WTC11 (cell line): Measurements from ENCODE around the gene AIP. TPM values are rescaled to one million over a fixed set of nuclear protein-coding genes. Genes with fewer than 3 reads are reported as not detected.

Experiments
- ATAC-seq: fragments of 200-7000 bp; cut with Tn5 transposase; 2 replicates; pipeline ENCODE4 v1.10.0; 2021; ENCODE audit warnings: mild to moderate bottlenecking, moderate library complexity
- CTCF ChIA-PET: fragments of 300-600 bp; sonication (Branson Sonifier 250); formaldehyde crosslinking; loops from one replicate; lab custom pipeline; 2021; ENCODE audit warnings: antibody characterized with exemption; lab: Charles Lee
- POLR2A ChIA-PET: fragments of 350-600 bp; sonication (Branson Sonifier 250); formaldehyde crosslinking; loops from one replicate; lab custom pipeline; 2021; ENCODE audit warnings: antibody characterized with exemption; lab: Charles Lee
- DNase-seq: peaks from one replicate; pipeline ENCODE4 v3.0.0; 2021; ENCODE audit warnings: low spot score
- H3K27ac Mint-ChIP-seq: 2 replicates; pipeline ENCODE4 v1.8.0; 2021; ENCODE audit warnings: mixed read lengths
- H3K27me3 Mint-ChIP-seq: 2 replicates; pipeline ENCODE4 v1.8.0; 2021; ENCODE audit warnings: low read depth, mild to moderate bottlenecking, moderate library complexity, mixed read lengths
- H3K36me3 Mint-ChIP-seq: 2 replicates; pipeline ENCODE4 v1.8.0; 2021; ENCODE audit warnings: mixed read lengths
- H3K4me1 Mint-ChIP-seq: 2 replicates; pipeline ENCODE4 v1.8.0; 2022; ENCODE audit warnings: mixed read lengths
- H3K4me3 Mint-ChIP-seq: 2 replicates; pipeline ENCODE4 v1.8.0; 2021; ENCODE audit warnings: mild to moderate bottlenecking, moderate library complexity, mixed read lengths
- H3K9me3 Mint-ChIP-seq: 2 replicates; pipeline ENCODE4 v1.8.0; 2021; ENCODE audit warnings: mixed read lengths
- AFF4 ChIP-seq: sonication (generic); formaldehyde crosslinking; IDR thresholded peaks from 2 replicates; pipeline ENCODE4 v1.8.1; 2023; ENCODE audit warnings: mild to moderate bottlenecking, missing genetic modification reagents, borderline replicate concordance
- CBFB ChIP-seq: sonication (generic); formaldehyde crosslinking; IDR thresholded peaks from 2 replicates; pipeline ENCODE4 v1.8.1; 2022; ENCODE audit warnings: mild to moderate bottlenecking, low read depth, missing genetic modification reagents
- CREB1 ChIP-seq: sonication (generic); formaldehyde crosslinking; IDR thresholded peaks from 2 replicates; pipeline ENCODE4 v1.8.0; 2023; ENCODE audit warnings: mild to moderate bottlenecking, missing genetic modification reagents
- ELF4 ChIP-seq: sonication (generic); formaldehyde crosslinking; IDR thresholded peaks from 2 replicates; pipeline ENCODE4 v1.8.1; 2022; ENCODE audit warnings: low read depth, mild to moderate bottlenecking, moderate library complexity, missing genetic modification reagents
- ESRRA ChIP-seq: sonication (generic); formaldehyde crosslinking; IDR thresholded peaks from 2 replicates; pipeline ENCODE4 v1.8.1; 2022; ENCODE audit warnings: mild to moderate bottlenecking, missing genetic modification reagents, borderline replicate concordance
- ETV6 ChIP-seq: sonication (generic); formaldehyde crosslinking; IDR thresholded peaks from 2 replicates; pipeline ENCODE4 v1.8.1; 2022; ENCODE audit warnings: mild to moderate bottlenecking, missing genetic modification reagents
- GRHL2 ChIP-seq: fragments of 250-450 bp; sonication (Bioruptor Pico); IDR thresholded peaks from 2 replicates; pipeline ENCODE4 v1.8.0; 2022; ENCODE audit warnings: mild to moderate bottlenecking, moderate library complexity; ENCODE audit not compliant: insufficient replicate concordance, severe bottlenecking
- JUN ChIP-seq: sonication (generic); formaldehyde crosslinking; IDR thresholded peaks from 2 replicates; pipeline ENCODE4 v1.8.0; 2023; ENCODE audit warnings: mild to moderate bottlenecking, missing genetic modification reagents
- MYBL2 ChIP-seq: sonication (generic); formaldehyde crosslinking; IDR thresholded peaks from 2 replicates; pipeline ENCODE4 v1.8.1; 2023; ENCODE audit warnings: mild to moderate bottlenecking, moderate library complexity, missing genetic modification reagents
- NR2C2 ChIP-seq: sonication (generic); formaldehyde crosslinking; IDR thresholded peaks from 2 replicates; pipeline ENCODE4 v1.8.0; 2022; ENCODE audit warnings: mild to moderate bottlenecking, missing genetic modification reagents
- OVOL2 ChIP-seq: fragments of 250-450 bp; sonication (Bioruptor Pico); IDR thresholded peaks from 2 replicates; pipeline ENCODE4 v1.9.0; 2021; ENCODE audit warnings: mild to moderate bottlenecking, borderline replicate concordance
- PRRX2 ChIP-seq: fragments of 250-450 bp; sonication (Bioruptor Pico); IDR thresholded peaks from 2 replicates; pipeline ENCODE4 v1.8.0; 2021; ENCODE audit warnings: mild to moderate bottlenecking
- RORB ChIP-seq: fragments of 250-450 bp; sonication (Bioruptor Pico); IDR thresholded peaks from 2 replicates; pipeline ENCODE4 v1.9.0; 2021; ENCODE audit warnings: mild to moderate bottlenecking
- SMAD3 ChIP-seq: sonication (generic); formaldehyde crosslinking; IDR thresholded peaks from 2 replicates; pipeline ENCODE4 v1.8.0; 2022; ENCODE audit warnings: missing genetic modification reagents, mild to moderate bottlenecking, borderline replicate concordance
- SMAD4 ChIP-seq: sonication (generic); formaldehyde crosslinking; IDR thresholded peaks from 2 replicates; pipeline ENCODE4 v1.8.0; 2022; ENCODE audit warnings: mild to moderate bottlenecking, missing genetic modification reagents
- SP1 ChIP-seq: sonication (generic); formaldehyde crosslinking; conservative IDR thresholded peaks from 2 replicates; pipeline ENCODE4 v1.8.1; 2022; ENCODE audit warnings: missing genetic modification reagents
- TCF7 ChIP-seq: sonication (generic); formaldehyde crosslinking; IDR thresholded peaks from 2 replicates; pipeline ENCODE4 v1.8.0; 2022; ENCODE audit warnings: mild to moderate bottlenecking, low read depth, missing genetic modification reagents, moderate library complexity
- TP53 ChIP-seq: sonication (generic); formaldehyde crosslinking; IDR thresholded peaks from 2 replicates; pipeline ENCODE4 v1.8.1; 2023; ENCODE audit warnings: mild to moderate bottlenecking, missing genetic modification reagents
- ZNF396 ChIP-seq: fragments of 250-450 bp; sonication (Bioruptor Pico); IDR thresholded peaks from 2 replicates; pipeline ENCODE4 v1.8.0; 2021; ENCODE audit warnings: mild to moderate bottlenecking, moderate library complexity, borderline replicate concordance
- ZNF416 ChIP-seq: fragments of 250-450 bp; sonication (Bioruptor Pico); IDR thresholded peaks from 2 replicates; pipeline ENCODE4 v1.9.0; 2021; ENCODE audit warnings: mild to moderate bottlenecking, inconsistent platforms
- ZNF671 ChIP-seq: fragments of 250-450 bp; sonication (Bioruptor Pico); IDR thresholded peaks from 2 replicates; pipeline ENCODE4 v1.8.0; 2021; ENCODE audit warnings: mild to moderate bottlenecking
- total RNA-seq: library from RNA; stranded (reverse); gene quantifications from 3 replicates; pipeline ENCODE4 v1.2.3, GENCODE V29; 2021
- TF ChIP-seq, protein P1 (sequence below): fragments of 250-450 bp; sonication (Bioruptor Pico); IDR thresholded peaks from 2 replicates; pipeline ENCODE4 v1.9.0; 2021; ENCODE audit warnings: mild to moderate bottlenecking, borderline replicate concordance
- TF ChIP-seq, protein P2 (sequence below): fragments of 250-450 bp; sonication (Bioruptor Pico); IDR thresholded peaks from 2 replicates; pipeline ENCODE4 v2.1.2; 2022; ENCODE audit warnings: mild to moderate bottlenecking, moderate library complexity
- TF ChIP-seq, protein P3 (sequence below): sonication (generic); formaldehyde crosslinking; IDR thresholded peaks from 2 replicates; pipeline ENCODE4 v1.8.1; 2022; ENCODE audit warnings: mild to moderate bottlenecking, moderate library complexity, missing genetic modification reagents

The AIP gene
- total RNA-seq, 1 experiment from 2014 or later = 32.8 TPM

- peaks cover 5% of the 10 kb centered on the region; the same call in 1 of the 2 replicates for H3K27me3 Mint-ChIP-seq
- no peak for DNase-seq
- H3K4me3 Mint-ChIP-seq = no peak overlapping the region
- H3K36me3 Mint-ChIP-seq = no peaks in the 10 kb centered on the region
- H3K27ac Mint-ChIP-seq = no peak overlapping the region
- no peak for ATAC-seq
- H3K4me1 Mint-ChIP-seq = no peaks in the 10 kb centered on the region
- ChIA-PET POLR2A (no interaction called here), CTCF (no interaction called here)
- peaks cover 23% of the 10 kb centered on the region for H3K9me3 Mint-ChIP-seq
- TF ChIP-seq OVOL2 = no peak
- TF ChIP-seq CREB1 = no peak
- TF ChIP-seq CBFB (CRISPR knock-in tag) = no peak
- TF ChIP-seq, protein P1, sequence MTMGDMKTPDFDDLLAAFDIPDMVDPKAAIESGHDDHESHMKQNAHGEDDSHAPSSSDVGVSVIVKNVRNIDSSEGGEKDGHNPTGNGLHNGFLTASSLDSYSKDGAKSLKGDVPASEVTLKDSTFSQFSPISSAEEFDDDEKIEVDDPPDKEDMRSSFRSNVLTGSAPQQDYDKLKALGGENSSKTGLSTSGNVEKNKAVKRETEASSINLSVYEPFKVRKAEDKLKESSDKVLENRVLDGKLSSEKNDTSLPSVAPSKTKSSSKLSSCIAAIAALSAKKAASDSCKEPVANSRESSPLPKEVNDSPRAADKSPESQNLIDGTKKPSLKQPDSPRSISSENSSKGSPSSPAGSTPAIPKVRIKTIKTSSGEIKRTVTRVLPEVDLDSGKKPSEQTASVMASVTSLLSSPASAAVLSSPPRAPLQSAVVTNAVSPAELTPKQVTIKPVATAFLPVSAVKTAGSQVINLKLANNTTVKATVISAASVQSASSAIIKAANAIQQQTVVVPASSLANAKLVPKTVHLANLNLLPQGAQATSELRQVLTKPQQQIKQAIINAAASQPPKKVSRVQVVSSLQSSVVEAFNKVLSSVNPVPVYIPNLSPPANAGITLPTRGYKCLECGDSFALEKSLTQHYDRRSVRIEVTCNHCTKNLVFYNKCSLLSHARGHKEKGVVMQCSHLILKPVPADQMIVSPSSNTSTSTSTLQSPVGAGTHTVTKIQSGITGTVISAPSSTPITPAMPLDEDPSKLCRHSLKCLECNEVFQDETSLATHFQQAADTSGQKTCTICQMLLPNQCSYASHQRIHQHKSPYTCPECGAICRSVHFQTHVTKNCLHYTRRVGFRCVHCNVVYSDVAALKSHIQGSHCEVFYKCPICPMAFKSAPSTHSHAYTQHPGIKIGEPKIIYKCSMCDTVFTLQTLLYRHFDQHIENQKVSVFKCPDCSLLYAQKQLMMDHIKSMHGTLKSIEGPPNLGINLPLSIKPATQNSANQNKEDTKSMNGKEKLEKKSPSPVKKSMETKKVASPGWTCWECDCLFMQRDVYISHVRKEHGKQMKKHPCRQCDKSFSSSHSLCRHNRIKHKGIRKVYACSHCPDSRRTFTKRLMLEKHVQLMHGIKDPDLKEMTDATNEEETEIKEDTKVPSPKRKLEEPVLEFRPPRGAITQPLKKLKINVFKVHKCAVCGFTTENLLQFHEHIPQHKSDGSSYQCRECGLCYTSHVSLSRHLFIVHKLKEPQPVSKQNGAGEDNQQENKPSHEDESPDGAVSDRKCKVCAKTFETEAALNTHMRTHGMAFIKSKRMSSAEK (CRISPR knock-in tag) = no peak
- TF ChIP-seq SP1 (CRISPR knock-in tag) = no peak
- no peak for TF ChIP-seq TP53 (CRISPR knock-in tag)
- no peak for TF ChIP-seq RORB (CRISPR knock-in tag)
- no peak for TF ChIP-seq SMAD4
- no peak for TF ChIP-seq ZNF396
- TF ChIP-seq NR2C2 (CRISPR knock-in tag) = no peak
- TF ChIP-seq ESRRA (CRISPR knock-in tag) = no peak
- TF ChIP-seq, protein P2, sequence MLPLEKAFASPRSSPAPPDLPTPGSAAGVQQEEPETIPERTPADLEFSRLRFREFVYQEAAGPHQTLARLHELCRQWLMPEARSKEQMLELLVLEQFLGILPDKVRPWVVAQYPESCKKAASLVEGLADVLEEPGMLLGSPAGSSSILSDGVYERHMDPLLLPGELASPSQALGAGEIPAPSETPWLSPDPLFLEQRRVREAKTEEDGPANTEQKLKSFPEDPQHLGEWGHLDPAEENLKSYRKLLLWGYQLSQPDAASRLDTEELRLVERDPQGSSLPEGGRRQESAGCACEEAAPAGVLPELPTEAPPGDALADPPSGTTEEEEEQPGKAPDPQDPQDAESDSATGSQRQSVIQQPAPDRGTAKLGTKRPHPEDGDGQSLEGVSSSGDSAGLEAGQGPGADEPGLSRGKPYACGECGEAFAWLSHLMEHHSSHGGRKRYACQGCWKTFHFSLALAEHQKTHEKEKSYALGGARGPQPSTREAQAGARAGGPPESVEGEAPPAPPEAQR (CRISPR knock-in tag) = no peak
- TF ChIP-seq JUN (CRISPR knock-in tag) = no peak
- no peak for TF ChIP-seq SMAD3 (CRISPR knock-in tag)
These were observed 41.6 kb downstream of the AIP start for GRCh38 chr11:67524480-67524808.

GRCh38 chr11:67525275-67525976, 42.6 kb downstream of the AIP start:
- H3K9me3 Mint-ChIP-seq = peaks cover 23% of the 10 kb centered on the region
- ChIA-PET CTCF (no interaction called here), POLR2A (no interaction called here)
- no peak overlapping the region for H3K4me3 Mint-ChIP-seq
- no peaks in the 10 kb centered on the region for H3K36me3 Mint-ChIP-seq
- ATAC-seq = no peak
- no peak overlapping the region for H3K27ac Mint-ChIP-seq
- peaks cover 5% of the 10 kb centered on the region; the same call in 1 of the 2 replicates for H3K27me3 Mint-ChIP-seq
- no peaks in the 10 kb centered on the region for H3K4me1 Mint-ChIP-seq
- no peak for DNase-seq
- TF ChIP-seq PRRX2 (CRISPR knock-in tag) = no peak
- TF ChIP-seq MYBL2 = no peak
- no peak for TF ChIP-seq ZNF671 (CRISPR knock-in tag)
- TF ChIP-seq CREB1 = no peak
- no peak for TF ChIP-seq ETV6 (CRISPR knock-in tag)
- TF ChIP-seq ZNF416 (CRISPR knock-in tag) = no peak
- TF ChIP-seq, protein P3, sequence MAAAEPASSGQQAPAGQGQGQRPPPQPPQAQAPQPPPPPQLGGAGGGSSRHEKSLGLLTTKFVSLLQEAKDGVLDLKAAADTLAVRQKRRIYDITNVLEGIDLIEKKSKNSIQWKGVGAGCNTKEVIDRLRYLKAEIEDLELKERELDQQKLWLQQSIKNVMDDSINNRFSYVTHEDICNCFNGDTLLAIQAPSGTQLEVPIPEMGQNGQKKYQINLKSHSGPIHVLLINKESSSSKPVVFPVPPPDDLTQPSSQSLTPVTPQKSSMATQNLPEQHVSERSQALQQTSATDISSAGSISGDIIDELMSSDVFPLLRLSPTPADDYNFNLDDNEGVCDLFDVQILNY (CRISPR knock-in tag) = no peak
- TF ChIP-seq TCF7 (CRISPR knock-in tag) = no peak
- no peak for TF ChIP-seq ELF4 (CRISPR knock-in tag)
- TF ChIP-seq GRHL2 (CRISPR knock-in tag) = no peak
- TF ChIP-seq SMAD4 = no peak
- TF ChIP-seq AFF4 (CRISPR knock-in tag) = no peak
